Effector CD4-positive, alpha-beta T cell (primary cell): ENCODE measurements around the gene RAC3.

Experiments used
- DNase-seq: peaks from one replicate; pipeline ENCODE4 v3.0.0-alpha.2; 2020
- total RNA-seq: gene quantifications from one replicate; lab custom pipeline; 2026; lab: John Stamatoyannopoulos, UW

RAC3 gene
- total RNA-seq = 0.75 reads per million

DNA sequence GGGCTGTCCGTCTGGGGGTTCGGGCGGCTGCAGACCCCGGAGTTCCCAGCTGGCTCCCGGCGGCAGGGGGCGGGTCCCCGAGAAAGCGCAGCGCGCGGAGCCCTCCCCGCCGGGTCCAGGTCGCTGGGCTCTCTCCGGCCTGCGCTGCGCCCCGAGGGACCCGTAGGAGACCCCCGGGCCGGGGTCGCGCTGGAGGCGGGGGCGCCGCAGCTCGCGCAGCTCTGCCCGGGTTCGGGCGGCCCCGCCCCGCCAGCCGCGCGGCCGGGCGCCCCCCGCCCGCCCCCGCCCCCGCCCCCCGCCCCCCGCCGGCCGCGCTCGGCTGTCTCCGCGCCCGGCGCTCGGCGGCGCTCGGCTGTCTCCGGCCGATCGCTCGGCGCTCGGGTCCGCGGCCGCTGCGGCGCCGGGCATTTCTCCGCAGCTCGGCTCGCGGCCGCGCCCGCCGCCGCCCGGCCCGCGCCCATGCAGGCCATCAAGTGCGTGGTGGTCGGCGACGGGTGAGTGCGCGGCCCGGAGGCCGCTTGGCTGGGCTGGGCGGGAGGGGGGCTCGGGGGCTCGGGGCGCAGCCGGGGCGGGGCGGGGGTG lies at the start of gene RAC3:
RAC3 (plus strand) TSS at position 376 of the 582 bp plus-strand sequence; CDS start at position 460, 84 bp downstream.
- no peak for DNase-seq

DNA sequence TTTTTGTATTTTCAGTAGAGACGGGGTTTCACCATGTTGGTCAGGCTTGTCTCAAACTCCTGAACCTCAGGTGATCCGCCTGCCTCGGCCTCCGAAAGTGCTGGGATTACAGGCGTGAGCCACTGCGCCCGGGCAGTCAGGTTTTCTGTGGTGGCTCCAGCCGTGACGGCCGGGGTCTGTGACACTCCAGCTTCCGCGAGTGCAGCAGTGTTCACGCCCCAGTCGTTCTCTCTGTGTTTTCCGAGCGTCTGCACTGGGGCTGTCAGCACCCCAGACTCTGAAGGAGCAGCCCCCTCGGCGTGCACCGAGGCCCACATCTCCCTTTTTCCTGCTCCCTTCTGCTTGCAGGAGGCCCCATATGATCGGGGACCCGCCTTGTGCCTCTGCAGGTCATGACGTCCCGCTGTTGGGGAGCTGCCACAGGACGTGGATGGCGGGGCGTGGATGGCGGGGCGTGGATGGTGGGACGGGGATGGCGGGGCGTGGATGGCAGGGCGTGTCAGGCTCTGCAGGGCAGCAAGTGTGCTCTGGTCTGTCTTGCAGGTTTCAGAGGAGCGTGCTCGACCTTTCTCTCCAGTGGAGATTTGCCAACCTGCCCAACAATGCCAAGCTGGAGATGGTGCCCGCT lies 48.4 kb upstream of the RAC3 start:
- no peak for DNase-seq

DNA sequence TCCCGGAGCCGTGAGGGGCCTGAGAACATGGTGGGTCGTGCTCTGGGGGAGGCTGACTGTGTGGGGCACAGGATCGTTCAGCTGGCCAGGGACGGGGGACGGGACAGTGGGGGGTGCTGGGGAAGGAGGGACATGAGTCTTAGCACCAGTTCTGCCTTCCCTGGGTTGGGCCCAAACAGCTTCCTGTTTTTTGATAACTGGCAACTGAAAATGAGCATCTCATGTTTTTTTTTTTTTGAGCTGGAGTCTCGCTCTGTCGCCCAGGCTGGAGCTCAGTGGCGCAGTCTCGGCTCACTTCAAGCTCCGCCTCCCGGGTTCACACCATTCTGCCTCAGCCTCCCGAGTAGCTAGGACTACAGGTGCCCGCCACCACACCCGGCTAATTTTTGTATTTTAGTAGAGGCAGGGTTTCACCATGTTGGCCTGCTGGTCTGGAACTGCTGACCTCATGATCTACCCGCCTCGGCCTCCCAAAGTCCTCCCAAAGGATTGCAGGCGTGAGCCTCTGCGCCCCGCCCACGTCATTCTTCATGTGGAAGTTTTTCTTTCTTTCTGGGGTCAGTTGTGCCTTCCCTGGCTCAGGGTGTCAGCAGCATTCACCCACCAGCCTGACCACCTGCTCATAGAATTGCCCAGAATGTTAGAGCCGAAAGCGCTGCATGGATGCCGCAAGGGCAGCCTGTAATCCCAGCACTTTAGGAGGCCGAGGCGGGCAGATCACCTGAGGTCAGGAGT lies 47.7 kb upstream of the RAC3 start:
- no peak for DNase-seq

DNA sequence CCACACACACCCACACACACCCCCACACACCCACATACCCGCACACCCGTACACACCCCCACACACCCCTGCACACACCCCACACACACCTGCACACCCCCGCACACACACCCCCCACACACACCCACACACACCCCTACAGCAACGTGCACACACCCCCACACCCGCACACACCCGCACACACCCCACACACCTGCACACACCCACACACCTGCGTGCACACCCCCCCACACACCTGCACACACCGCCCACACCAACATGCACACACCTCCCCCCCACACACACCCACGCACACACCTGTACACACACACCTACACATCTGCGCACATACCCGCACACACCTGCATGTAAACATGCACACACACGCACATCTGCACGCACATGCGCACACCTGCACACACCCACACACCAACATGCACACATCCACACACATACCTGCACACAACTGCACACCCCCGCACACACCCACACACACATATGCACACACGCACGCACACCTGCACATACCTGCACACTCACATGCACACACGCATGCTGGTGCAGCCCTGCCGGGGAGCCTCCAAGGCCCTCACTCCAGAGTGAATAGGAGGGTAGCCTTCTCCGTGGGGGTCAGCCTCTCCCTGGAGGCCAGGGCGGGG lies 46.6 kb upstream of the RAC3 start:
- DNase-seq = no peak

DNA sequence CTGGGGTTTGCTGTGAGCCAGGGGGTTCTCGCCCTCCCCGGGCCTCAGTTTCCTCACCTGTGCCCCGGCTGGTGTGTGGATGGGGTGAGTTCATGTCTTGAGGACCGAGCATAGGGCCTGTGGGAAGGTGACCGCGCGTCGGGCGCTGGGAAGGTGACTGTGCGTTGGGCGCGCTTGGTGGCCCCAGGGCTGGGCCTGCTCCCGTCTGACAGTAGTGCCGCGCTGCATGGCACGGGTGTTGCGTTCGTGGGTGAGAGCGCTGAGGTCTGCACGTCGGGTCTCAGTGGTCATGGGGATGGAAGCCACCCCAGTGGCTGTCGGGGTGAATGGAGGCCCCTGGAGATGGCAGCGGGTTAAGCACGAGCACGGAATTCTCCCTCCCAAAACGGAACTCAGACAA lies 44.9 kb upstream of the RAC3 start:
- no peak for DNase-seq

DNA sequence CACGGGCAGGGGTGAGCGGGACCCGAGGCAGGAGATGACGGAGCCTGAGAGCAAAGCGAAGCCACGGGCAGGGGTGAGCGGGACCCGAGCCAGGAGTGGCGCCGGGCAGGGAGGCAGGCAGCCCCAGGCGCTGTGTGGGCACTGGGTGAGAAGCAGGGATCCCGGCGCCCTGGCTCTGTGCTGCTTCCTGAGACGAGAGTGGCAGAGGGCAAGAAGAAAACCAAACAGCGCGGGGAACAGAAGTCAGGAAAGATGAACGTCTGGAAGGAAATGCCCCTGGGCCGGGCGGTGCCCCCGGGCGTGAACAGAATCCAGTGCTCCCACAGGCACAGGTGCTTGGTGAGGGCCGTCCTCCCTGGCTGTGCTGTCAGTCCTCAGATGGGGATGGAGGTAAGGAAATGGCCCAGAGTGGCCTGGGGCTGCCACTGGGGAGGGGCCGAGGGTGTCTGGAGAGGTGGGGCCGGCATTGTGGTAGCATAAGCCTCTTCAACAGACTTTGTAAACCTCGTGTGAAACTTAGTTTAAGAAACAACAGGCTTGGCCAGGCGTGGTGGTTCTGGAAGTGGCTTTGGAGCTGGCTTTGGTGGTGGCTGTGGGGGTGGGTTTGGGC lies 44.2 kb upstream of the RAC3 start:
- no peak for DNase-seq

DNA sequence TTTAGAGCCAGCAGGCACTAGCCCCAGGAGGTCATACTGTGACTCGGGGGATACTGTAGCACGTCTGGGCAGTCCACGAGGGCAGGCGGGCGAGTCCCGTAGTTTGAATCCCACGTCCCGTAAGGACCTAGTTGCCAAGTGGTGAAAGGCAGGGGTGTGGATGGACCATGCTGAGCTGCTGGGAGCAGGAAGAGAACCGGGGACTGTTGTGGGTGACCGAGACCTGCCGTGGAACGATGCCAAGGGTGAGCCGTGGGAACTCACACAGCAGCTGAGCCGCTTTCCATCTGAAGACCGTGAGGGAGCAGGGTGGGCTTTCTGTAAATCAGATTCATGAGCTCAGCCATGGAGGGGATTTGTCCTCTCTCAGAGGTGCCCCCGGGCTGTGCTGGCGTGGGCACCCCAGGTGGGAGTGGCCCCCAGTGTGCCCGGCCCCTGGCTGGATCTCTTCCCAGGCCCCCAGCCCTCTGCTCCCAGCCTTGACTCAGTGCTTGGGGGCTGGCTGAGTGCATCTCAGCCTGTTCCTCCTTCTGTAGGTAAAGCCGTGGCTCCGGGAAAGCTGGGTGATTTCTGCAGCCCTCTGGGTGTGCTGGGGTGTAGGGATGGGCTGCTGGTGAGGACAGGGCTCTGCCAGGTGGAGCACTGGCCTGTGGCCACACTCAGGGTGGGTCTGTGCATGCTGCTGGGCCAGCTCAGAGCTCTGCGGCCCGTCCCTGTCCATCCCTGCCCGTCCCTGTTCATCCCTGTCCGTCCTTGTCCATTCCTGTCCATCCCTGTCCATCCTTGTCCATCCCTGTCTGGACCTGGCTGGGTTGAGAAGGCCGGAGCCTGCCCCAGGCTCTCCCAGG lies 40.4 kb upstream of the RAC3 start:
- no peak for DNase-seq

DNA sequence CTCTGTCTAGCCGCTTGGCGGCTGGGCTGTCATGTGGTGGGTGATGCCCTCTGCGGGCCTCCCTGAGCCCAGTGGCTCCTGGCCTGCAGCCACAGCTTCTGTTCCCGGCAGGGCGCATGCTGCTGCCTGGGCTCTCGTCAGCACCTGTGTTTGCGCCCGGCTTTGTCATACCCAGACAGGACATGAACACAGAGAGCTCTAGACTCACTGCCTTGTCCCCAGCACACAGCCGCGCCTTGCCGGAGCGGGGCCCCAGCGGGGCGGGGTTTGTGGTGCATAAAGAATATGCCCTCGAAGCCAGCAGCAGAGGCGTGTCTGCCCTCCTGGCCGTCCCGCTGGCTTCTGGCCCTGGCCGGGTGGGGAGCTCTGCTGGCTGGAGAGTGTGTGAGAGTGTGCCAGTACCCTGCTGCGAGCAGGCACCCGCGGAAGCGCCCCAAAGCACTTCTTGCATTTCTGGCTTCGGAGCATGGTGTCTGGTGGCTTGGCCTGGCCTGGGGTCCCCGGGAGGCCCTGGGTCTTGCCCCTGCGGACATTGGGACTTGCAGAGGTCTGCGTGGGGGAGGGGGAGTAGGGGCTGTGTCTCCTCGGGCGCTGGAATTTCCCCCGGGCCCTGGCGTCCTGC lies 39.7 kb upstream of the RAC3 start:
- DNase-seq = no peak

DNA sequence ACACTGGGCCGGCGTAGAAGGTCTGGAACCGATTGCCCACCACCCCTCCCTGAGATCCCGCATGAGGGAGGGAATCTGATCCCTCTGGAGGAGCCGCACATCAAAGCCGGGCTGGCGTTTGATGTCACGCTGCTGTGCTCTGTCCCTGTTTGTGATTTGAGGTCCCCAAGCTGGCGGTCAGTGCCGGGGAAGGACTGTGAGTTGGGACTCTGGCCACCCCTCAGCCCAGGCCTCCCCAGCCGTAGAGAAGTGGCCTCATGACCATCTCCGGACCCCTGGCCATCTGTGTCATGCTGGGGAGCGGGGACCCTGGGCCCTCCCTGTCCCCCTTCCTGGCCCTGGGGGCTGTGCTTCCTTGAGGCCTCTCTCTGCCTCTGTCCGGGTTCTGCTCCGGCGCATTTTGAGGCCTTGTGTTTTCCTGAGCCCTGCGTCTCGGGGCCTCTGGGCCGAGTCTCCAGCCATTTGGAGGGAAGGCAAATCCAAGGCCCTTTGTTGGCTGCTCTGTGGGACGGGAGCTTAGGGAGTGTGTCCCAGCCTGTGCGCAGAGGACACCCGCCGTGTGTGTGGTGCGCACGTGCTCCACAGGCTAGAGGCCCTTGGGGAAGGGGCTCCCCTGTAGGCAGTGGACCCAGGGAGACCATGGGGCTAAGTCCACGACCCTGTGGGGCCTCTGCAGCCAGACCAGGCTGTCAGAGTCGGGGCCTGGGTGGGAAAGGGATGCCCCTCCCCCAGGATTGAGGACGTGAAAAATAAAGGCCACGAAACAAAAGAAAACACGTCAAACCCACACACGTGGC lies 39.0 kb upstream of the RAC3 start:
- DNase-seq = no peak

DNA sequence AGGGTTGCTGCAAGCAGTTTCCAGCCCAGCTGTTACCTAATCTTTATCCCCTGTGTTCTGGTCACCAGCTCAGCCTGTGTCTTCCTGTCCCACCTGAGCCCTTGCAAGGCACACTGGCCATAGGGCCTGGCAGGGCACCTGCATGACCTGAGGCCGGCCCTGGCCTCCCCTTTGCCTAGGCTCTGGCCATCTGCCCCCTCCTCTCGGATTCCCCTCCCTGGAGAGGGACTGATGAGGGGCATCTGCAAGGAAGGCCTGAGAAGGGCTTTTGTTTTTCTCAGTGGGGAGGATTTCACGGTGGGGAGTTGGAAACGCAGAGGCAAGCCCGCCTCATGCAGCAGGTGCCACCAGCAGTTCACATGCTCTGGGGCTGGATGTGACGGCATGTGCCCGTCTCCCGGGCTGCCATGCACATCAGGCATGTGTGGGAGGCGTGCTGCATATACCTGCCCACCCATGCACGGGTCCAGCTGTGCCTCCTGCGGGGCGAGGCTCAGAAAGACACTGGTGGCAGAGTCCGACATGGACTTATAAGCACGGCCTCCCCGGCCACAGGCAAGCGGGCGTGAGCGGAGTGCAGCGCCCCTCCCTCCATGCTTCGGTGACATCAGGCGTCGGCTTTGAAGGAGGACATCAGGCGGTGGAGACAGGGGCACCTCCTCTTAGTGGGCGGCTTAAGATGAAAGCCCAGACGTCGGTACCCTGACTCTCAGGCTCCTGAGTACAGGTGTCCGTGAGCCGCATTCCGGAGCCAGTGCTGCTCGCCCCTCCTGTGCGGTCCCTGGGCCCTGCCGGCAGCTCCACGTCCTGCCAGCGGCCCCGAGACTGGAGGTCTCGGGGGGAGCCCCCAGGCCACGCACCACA lies 37.5 kb upstream of the RAC3 start:
- no peak for DNase-seq

DNA sequence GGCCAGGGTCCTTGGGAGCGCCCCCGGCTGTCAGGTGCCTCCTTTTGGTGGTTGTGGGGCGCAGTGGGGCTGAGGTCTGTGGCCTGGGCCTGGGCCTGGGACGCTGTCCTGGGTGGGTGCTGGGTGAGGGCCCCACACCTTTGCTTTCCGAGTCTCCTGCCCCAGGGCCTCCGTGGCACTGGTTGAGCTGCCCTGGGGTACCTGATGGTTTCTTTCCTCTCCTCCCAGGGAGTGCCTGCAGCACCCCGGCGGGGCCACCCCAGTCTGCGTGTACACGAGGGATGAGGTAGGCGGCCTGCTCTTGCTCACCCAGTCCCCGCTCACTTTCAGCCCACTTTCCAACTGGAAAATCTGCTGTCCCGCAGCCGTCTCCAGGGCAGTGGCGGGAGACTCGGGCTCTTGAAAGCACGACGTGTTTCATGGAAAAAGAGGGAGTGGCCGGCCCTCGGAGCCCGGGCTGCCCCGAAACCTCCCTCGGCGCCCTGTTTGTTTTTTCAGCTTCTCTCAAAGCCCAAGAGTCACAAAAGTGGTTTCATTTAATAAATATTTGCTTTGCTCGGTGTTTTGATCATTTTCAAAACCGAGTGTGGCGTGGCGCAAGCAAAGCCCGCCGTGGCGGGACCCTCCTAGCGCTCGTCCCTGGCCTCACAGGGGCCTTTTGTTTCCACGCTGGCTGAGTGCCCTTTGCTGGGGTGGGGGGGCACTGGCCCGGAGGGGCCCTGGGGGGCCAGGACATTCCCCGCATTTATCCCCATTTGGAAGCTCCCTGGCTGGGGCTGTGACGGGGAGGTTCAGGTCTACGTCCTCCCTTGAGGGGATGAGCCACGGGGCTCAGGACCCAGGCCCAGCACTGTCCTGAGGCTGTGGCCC lies 36.6 kb upstream of the RAC3 start:
- no peak for DNase-seq

DNA sequence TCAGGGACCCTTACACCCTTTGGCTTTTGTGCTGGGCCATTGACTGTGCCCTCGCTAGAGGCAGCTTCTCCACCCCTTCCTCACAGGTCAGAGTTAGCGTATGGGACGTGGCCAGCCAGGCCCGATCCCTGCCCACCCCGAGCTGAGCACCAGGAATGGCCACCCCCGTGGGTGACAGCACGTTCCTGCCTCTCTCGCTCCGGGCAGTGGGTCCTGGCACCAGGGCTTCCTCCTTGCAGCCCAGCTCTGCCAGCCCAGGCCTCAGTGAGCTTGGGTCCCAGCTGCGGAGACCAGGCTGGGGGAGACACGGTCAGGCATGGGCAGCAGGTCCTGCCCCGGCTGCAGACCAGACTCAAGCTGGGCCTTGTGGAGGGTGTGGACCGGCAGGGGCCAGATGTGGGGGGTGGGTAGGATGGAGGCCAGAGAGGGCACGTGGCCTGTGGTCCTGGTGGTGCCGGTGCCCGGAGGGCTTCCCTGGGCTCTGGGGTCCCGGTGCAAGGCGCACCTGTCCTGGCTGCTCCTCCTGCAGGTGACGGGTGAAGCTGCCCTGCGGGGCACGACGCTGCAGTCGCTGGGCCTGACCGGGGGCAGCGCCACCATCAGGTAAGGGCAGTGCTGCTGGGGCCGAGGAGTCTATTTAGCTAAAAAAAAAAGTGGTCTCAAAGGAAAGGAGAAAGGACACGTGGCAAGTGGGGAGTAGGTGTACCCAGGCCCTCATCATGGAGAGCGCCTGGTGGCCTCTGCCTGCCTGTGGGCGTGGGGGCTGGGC lies 35.8 kb upstream of the RAC3 start:
- no peak for DNase-seq

DNA sequence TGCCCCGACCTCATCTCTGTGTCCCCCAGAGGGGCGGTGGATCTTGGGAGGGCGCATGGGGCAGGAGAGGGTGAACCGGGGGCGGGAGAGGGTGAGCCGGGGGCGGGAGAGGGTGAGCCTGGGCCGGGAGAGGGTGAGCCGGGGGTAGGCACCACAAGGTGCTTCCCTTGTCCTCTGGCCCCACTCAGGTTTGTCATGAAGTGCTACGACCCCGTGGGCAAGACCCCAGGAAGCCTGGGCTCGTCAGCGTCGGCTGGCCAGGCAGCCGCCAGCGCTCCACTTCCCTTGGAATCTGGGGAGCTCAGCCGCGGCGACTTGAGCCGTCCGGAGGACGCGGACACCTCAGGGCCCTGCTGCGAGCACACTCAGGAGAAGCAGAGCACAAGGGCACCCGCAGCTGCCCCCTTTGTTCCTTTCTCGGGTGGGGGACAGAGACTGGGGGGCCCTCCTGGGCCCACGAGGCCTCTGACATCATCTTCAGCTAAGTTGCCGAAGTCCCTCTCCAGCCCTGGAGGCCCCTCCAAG lies 35.2 kb upstream of the RAC3 start:
- no peak for DNase-seq

DNA sequence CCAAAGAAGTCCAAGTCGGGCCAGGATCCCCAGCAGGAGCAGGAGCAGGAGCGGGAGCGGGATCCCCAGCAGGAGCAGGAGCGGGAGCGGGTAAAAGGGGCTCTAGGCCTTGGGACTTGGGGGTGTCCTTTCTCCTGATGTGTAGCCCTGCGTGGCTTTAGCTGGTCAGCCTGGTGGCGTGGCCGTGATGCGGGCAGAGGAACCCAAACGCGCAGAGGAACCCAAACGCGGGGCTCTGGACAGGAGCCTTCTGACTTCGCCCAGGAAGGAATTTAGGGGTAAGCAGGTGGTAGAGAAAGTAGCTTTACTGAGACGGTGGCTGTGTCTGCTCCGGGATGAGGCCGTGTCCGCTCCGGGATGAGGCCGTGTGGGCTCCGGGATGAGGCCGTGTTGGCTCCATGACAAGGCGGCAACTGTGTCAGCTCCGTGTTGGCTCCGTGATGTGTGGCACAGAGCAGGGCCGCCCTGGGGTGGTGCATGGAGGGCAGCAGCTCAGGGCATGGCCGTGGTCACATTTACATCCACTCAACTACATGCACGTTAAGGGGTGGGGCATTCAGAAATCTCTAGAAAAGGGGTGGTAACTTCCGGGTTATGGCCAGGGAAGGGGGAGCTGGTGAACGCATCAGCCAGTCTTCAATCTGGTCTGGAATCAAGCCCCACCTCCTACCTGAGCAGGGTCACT lies 34.6 kb upstream of the RAC3 start:
- DNase-seq = no peak

DNA sequence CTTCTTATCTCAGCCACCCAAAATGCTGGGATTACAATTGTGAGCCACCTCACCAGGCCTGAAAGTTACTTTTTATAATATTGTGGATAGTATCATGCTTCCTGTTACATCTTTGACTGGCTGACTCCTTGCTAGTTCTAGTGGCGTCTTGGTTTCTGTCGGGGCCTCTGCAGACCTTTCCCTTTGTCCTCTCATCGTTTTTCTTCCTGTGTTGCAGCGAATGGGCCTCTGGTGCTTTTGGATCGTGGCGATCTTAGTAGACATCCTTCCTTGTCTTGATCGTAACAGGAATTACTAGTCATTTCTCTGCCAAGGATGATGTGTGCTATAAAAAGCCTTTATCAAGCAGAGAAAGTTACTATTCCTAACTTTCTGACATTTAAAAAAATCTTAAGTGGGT lies 33.3 kb upstream of the RAC3 start:
- no peak for DNase-seq

DNA sequence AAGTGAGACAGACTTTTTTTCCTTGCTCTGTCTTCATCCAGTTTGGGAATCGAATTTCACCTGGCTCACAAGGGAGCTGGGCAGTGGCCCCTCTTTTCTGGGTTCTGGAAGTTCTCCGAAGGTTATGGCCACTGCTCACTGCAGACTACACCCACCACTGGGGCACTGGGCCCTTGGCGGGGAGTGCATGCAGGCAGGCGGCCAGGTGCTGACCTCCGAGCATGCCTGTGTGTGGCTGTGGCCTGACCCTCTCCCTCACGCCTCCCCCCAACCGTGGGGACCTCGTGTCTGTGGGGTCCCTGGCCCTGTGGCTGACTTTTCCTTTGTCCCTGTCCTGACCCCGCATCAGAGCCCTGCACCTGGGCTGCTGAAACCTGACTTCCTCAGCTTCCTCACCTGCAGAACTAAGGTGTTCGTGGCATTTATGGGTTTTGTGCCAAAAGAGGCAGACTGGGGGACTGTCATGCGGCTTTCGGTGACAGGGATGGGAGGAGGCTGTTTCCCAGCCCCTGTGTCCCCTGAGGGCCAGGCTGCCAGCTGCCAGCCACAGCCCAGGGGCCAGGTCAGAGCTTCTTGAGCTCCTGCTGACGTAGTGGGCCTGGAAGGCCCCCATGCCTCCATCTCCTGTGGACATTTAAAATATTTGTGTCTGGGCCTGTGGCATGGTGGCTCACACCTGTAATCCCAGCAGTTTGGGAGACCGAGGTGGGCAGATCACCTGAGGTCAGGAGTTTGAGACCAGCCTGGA lies 32.6 kb upstream of the RAC3 start:
- DNase-seq = no peak

DNA sequence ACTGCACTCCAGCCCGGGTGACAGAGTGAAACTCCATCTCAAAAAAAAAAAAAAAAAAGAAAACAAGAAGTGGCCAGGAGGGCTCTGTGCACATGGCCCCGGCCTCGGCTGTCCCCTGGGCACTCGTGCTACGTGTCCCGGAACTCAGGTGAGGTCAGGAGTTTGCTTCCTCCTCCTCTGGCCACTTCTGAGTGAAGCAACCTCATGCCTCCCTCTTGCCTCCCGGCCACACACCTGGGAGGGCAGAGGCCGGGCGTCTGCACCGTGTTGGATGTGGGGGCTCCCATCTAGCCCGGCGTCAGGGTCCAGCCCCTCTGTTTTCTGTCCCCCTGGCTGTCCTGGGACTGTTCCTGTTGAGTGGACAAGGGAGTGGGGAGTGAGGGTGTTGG lies 31.9 kb upstream of the RAC3 start:
- DNase-seq = no peak
